ENCODE results near the gene CREB3L2.

- TF ChIP-seq POLR2A (IDR thresholded peaks at IDR 0.05; ENCODE audit: low read length), result no peak
- no peak for TF ChIP-seq GATA1 (IDR thresholded peaks at IDR 0.05; ENCODE audit: low read depth, low read length)
These were observed 22.9 kb upstream of the CREB3L2 start for GRCh38 chr7:138024765-138025164.
